ENCODE measurements around the gene AQP12B. TPM values are rescaled to one million over a fixed set of nuclear protein-coding genes. Genes with fewer than 3 reads are reported as not detected.
A peak's percentile ranks its signal among the peaks of the same experiment; 100 is the strongest.

Gene AQP12B
- total RNA-seq, 2 experiments from 2014 or later, result not detected

DNA sequence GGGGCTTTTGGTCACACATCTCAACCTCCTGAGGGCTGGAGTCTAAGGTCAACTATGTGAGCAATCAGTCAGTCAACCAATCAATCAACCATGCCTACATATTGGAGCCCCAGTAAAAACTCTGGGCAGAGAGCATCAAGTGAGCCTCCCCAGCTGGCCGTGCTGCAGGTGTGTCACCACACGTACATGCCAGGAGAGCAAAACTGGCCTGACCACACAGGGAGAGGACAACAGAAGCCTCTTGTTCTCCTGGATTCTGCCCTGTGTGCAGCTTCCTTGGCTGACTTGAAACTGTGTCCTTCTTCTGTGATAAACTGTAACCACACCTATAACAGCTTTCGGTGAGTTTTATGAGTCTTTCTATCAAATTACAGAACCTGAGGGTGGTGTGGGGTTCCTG is 31.5 kb downstream of the AQP12B start:
- DNase-seq, result no peak
- Mint-ChIP-seq H3K4me1 (ENCODE audit: low read depth) (peaks cover 2% of the 10 kb centered on the region), H3K27me3 (ENCODE audit: low read depth) (peaks cover 26% of the 10 kb centered on the region), H3K36me3 (ENCODE audit: low read depth) (no peaks in the 10 kb centered on the region), H3K27ac (no peak overlapping the region), H3K9me3 (no peaks in the 10 kb centered on the region), H3K4me3 (no peak overlapping the region)
- intact Hi-C loops (cut with micrococcal nuclease), result no loop called here
- CTCF ChIA-PET, result no interaction called here

DNA sequence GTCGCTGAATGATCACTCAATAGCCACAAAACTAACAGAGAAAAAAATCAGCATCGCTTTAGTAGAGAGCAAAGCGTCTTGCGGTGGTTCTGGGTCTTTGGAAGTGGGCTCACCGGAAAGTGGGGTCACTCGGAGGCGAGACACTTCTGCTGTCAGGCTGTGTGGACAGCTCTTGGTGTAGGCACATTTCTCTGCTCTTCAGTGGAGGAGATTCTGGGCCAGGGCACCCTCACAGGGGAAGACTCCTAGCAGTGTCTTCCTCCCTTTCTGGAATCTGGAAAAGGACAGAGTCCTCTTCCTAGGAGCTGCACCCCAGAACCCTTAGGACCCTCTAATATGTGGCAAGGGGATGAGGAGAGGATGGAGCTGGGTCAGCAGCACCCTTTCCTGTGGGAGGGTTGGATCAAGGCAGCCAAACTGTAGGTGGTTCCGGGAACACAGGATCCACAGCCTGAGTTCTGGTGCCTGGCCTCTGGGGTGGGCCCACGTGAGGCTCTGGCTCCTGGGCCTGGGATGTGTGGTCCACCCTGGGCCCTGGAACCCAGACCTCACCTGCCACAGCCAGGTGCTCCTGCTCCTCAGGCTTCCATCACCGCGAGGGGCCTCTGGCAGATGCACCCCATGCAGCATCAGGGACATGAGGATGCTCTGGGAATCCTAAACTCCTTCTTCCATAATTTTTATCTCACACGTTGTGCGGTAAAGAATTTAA is 32.3 kb downstream of the AQP12B start:
- Mint-ChIP-seq H3K4me1 (ENCODE audit: low read depth) (peaks cover 3% of the 10 kb centered on the region), H3K4me3 (no peak overlapping the region), H3K9me3 (no peaks in the 10 kb centered on the region), H3K36me3 (ENCODE audit: low read depth) (no peaks in the 10 kb centered on the region), H3K27ac (no peak overlapping the region), H3K27me3 (ENCODE audit: low read depth) (peaks cover 26% of the 10 kb centered on the region)
- DNase-seq, result no peak
- intact Hi-C loops (cut with micrococcal nuclease), result no loop called here
- CTCF ChIA-PET, result no interaction called here

DNA sequence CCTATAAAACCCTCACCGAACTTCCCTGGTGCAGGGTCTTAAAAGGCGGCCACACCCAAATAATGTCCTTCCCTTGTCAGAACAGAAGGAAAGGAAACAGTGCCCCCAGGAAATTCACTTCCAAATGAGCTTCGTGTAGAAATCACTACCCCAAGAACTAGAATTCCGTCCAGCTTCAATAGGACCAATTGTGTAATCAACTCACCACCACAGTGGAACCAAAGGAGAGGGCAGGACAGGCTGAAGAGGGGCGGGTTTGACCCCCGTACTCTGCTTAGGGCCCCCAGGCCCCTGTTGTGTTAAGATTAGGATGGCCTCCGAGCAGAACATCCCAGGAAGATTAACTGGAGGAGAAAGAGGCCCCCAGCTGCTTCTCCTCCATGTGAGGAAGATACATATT is 33.4 kb downstream of the AQP12B start:
- CTCF ChIA-PET, result no interaction called here
- Mint-ChIP-seq H3K9me3 (no peaks in the 10 kb centered on the region), H3K4me1 (ENCODE audit: low read depth) (peaks cover 3% of the 10 kb centered on the region), H3K4me3 (no peak overlapping the region), H3K27me3 (ENCODE audit: low read depth) (peaks cover 16% of the 10 kb centered on the region), H3K27ac (no peak overlapping the region), H3K36me3 (ENCODE audit: low read depth) (no peaks in the 10 kb centered on the region)
- intact Hi-C loops (cut with micrococcal nuclease), result no loop called here
- no peak for DNase-seq

DNA sequence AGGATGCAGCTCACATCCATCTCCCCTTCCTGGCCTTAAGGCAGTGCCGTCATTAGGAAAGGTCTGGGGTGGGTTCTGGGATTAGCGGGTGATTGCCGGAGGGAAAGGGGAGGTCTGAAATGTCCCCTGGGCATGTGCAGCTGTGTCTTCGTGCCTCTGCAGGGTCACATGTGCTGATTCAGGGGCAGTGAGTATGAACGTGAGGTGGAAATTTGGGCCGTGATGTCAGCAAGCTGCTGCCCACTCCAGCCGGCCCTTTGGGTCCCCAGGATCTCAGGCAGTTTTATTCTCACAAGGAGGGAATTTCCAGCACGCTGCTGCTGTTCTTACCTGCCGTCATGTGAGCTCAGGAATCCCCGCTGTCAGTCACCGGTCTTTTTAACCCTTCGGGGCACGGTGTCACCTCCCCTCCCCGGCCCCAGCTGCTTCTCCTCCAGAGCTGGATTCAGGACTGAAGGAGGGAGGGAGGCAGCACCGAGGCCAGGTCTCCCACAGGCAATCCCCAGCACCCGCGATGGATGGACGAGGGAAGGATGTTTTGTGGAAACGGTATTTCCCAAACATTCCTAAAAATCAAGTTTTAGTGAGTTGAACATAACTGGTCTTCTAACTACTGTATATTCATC is 33.9 kb downstream of the AQP12B start:
- CTCF ChIA-PET, result no interaction called here
- Mint-ChIP-seq H3K9me3 (no peaks in the 10 kb centered on the region), H3K4me3 (no peak overlapping the region), H3K4me1 (ENCODE audit: low read depth) (peaks cover 3% of the 10 kb centered on the region), H3K36me3 (ENCODE audit: low read depth) (no peaks in the 10 kb centered on the region), H3K27ac (no peak overlapping the region), H3K27me3 (ENCODE audit: low read depth) (peaks cover 15% of the 10 kb centered on the region)
- DNase-seq, result no peak
- intact Hi-C loops (cut with micrococcal nuclease), result no loop called here

DNA sequence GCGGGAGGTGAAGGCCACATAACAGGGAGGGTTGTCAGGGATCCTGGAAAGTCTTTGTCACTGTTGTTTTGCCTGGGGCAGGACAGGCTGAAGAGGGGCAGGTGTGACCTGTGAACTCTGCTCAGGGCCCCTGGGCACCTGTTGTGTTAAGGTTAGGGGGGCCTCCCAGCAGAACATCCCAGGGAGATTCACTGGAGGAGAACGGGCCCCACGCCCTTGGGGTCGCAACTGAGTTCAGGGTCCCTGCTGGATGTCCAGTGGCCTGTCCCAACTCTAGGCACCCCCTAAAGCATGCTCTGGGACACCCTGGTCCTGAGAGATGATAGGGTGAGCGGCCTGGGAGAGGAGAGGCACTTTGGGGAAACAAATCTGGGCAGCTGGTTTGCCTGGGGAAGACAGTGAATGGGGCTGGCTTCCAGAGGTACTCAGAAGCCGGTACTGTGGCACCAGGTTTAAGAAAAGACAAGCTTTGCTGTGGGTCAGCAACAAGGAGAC is 34.5 kb downstream of the AQP12B start:
- no peak for DNase-seq
- Mint-ChIP-seq H3K27ac (no peak overlapping the region), H3K27me3 (ENCODE audit: low read depth) (peaks cover 15% of the 10 kb centered on the region), H3K36me3 (ENCODE audit: low read depth) (no peaks in the 10 kb centered on the region), H3K4me1 (ENCODE audit: low read depth) (peaks cover 3% of the 10 kb centered on the region), H3K4me3 (no peak overlapping the region), H3K9me3 (no peaks in the 10 kb centered on the region)
- intact Hi-C loops (cut with micrococcal nuclease), result no loop called here
- CTCF ChIA-PET, result no interaction called here

DNA sequence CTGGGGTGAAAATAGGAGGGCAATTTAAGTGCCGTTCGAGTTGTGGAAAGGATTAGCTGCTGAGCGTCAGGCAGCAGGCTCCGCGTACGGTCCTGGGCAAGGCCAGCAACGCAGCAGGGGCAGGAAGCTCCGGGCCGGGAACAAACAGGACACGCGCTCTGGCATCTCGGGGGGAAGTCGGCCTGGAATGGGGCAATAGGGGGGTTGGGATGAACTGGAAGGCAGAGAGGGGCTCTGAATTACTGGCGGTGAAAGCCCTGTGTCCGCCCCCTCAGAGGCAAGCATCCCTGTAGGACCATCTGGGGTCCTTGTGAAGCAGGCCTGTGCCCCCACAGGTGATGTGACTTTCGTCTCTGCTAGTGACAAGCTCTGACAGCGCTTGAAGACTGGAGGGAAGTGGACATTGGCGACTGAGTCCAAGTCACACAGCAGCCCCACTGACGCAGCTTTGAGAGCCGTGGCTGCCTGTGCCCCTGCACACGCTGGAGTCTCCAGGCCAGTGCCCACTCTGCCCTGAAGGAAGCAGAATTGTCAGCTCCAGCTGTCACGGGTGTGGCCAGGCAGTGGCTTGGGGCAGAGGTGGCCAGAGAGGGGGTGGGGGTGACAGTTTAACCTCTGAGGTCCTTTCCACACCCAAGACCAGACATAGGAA is 35.1 kb downstream of the AQP12B start:
- no peak overlapping the region for H3K27ac Mint-ChIP-seq
- H3K9me3 Mint-ChIP-seq, result no peaks in the 10 kb centered on the region
- no peaks in the 10 kb centered on the region for H3K36me3 Mint-ChIP-seq (ENCODE audit: low read depth)
- CTCF ChIA-PET, result interaction anchor here (1.5 kb wide), 1 partner anchor 193 kb away, joined by 3 read pairs; no protein-coding TSS in a partner anchor
- peaks cover 14% of the 10 kb centered on the region for H3K27me3 Mint-ChIP-seq (ENCODE audit: low read depth)
- H3K4me1 Mint-ChIP-seq (ENCODE audit: low read depth), result peaks cover 3% of the 10 kb centered on the region
- H3K4me3 Mint-ChIP-seq, result no peak overlapping the region
- intact Hi-C loops (cut with micrococcal nuclease), result no loop called here
- DNase-seq, result no peak

DNA sequence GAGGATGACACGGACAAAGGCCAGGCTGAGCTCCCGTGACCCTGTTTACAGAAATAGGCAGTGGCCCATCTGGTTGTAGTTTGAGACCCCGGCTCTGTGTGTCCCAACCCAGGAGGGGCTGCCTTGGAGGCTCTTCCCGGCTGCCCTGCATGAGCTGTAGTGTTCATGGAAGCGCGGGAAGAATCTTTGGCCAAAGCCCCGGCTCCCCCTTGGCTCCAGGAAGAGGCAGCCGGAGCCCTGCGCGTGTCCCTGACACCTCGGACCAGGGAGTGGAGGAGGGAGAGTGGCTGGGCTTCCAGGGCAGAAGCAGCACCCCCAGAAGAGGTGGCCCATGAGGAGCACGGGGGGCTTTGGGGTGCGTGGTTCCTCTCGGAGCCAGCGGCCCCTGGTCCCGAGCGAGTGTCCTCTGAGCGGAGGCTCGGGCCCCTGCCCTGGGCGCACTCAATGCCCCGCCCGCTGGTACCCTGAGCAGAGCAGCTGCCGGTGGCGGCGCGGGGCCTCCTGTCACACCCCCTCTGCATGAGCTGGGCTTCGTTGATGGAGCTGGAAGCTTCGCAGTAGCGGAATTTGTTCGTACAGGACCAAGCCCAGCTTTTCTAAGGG is 35.7 kb downstream of the AQP12B start:
- H3K4me1 Mint-ChIP-seq (ENCODE audit: low read depth), result peaks cover 3% of the 10 kb centered on the region
- H3K27ac Mint-ChIP-seq, result no peak overlapping the region
- no peaks in the 10 kb centered on the region for H3K36me3 Mint-ChIP-seq (ENCODE audit: low read depth)
- intact Hi-C loops (cut with micrococcal nuclease), result no loop called here
- CTCF ChIA-PET, result interaction anchor here (1.5 kb wide), 1 partner anchor 194 kb away, joined by 3 read pairs; no protein-coding TSS in a partner anchor
- DNase-seq, result no peak
- peaks cover 12% of the 10 kb centered on the region for H3K27me3 Mint-ChIP-seq (ENCODE audit: low read depth)
- H3K4me3 Mint-ChIP-seq, result no peak overlapping the region
- H3K9me3 Mint-ChIP-seq, result no peaks in the 10 kb centered on the region

DNA sequence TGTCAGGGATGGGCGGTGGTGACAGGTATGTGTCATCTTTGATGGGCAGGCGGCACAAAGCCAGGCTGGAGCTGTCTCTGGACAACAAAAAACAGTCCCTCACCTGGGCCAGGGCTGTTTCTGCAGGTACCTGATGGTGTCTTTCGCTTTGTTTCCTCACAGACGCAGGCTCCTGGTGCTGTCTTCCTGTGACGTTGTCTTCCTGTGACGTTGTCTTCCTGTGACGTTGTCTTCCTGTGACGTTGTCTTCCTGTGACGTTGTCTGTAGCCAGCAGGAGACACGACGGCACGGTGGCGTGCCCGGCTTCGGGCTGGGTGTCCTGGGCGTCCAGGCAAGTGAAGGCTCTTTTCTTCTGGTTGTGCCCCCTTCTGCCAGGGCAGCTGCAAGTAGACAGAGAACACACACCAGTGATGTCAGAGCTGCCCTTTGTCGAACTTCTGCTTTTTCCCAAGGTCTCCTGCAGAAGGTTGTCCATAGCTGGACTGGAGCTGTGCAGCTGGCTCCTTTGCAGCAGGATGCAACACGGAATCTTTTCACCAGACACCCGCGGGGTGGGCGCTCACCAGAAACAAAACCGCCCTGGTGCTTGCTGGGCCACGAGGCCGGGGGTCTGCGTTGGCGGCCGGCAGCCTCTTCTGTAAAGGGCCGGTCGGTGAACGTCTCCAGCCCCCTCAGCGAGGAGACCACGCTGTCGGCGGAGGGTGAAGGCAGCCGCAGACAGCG is 36.3 kb downstream of the AQP12B start:
- no peak overlapping the region for H3K27ac Mint-ChIP-seq
- CTCF ChIA-PET, result interaction anchor here (1.5 kb wide), 1 partner anchor 194 kb away, joined by 3 read pairs; no protein-coding TSS in a partner anchor
- H3K4me3 Mint-ChIP-seq, result no peak overlapping the region
- intact Hi-C loops (cut with micrococcal nuclease), result no loop called here
- no peak for DNase-seq
- no peaks in the 10 kb centered on the region for H3K36me3 Mint-ChIP-seq (ENCODE audit: low read depth)
- H3K4me1 Mint-ChIP-seq (ENCODE audit: low read depth), result peaks cover 3% of the 10 kb centered on the region
- peaks cover 9% of the 10 kb centered on the region for H3K27me3 Mint-ChIP-seq (ENCODE audit: low read depth)
- H3K9me3 Mint-ChIP-seq, result no peaks in the 10 kb centered on the region

DNA sequence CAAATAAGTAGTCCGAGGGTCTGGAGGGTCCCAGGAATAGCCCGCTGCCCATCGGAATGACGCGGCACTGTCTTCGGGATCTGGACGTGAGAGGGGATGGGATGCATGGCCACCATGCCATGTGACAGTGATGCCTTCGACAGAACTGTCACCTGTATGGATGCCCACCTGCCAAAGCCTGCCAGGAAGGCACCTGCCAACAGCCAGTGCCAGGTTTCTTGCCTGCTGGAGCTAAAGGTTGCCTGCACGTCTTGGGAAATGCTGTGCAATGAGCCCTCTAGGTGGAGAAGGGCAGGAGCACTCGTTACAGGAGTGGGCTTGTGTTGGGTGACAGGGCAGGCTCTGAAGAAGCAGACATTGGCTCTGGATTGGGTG is 36.9 kb downstream of the AQP12B start:
- no peak for DNase-seq
- peaks cover 7% of the 10 kb centered on the region for H3K27me3 Mint-ChIP-seq (ENCODE audit: low read depth)
- H3K4me1 Mint-ChIP-seq (ENCODE audit: low read depth), result peaks cover 3% of the 10 kb centered on the region
- CTCF ChIA-PET, result no interaction called here
- intact Hi-C loops (cut with micrococcal nuclease), result no loop called here
- H3K4me3 Mint-ChIP-seq, result no peak overlapping the region
- H3K36me3 Mint-ChIP-seq (ENCODE audit: low read depth), result no peaks in the 10 kb centered on the region
- no peaks in the 10 kb centered on the region for H3K9me3 Mint-ChIP-seq
- H3K27ac Mint-ChIP-seq, result no peak overlapping the region

DNA sequence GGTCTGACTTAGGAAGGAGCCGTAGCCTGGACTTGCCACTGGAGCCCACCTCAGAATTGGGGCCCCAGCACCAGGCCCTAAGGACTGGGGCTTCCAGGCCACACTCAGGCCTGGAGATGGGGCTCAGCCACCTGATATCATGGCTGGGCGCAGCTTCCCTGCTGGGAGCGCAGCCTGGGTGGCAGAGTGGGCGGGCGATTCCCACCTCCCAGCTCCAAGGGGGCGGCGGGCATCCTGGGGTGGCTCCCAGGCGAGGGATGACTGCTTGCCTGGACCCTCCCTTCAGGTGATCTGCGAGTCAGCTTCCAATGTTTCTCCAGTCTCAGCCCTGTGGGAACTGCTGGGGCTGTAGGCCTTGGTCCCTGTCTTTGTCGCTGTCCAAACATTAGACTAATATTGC is 37.3 kb downstream of the AQP12B start:
- no peak for DNase-seq
- Mint-ChIP-seq H3K4me3 (no peak overlapping the region), H3K27ac (no peak overlapping the region), H3K9me3 (no peaks in the 10 kb centered on the region), H3K36me3 (ENCODE audit: low read depth) (no peaks in the 10 kb centered on the region), H3K4me1 (ENCODE audit: low read depth) (peaks cover 3% of the 10 kb centered on the region), H3K27me3 (ENCODE audit: low read depth) (peaks cover 6% of the 10 kb centered on the region)
- intact Hi-C loops (cut with micrococcal nuclease), result no loop called here
- CTCF ChIA-PET, result no interaction called here

DNA sequence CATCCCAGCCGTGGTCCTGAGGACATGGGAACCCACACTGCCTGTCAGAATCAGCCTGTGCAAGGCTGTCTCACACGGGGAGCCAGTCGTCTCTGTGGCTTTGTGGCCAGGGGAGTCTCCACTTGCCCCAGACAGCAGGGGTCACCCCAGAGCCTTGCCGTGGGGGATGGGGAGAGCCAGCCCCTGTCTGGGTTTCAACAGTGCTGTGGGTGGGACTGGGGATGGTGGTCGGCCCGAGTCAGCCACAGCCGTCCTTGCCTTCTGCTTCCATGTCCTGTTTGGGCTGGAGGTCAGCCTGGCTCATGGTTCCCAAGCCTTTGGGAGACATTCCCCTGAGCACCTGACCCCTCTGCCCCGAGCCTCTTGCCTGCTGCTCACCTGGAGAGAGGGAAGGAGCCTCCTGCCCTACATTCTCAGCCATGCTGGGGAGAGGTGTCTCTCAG is 37.8 kb downstream of the AQP12B start:
- intact Hi-C loops (cut with micrococcal nuclease), result no loop called here
- Mint-ChIP-seq H3K27me3 (ENCODE audit: low read depth) (peaks cover 3% of the 10 kb centered on the region), H3K4me3 (no peak overlapping the region), H3K27ac (no peak overlapping the region), H3K9me3 (no peaks in the 10 kb centered on the region), H3K4me1 (ENCODE audit: low read depth) (peaks cover 3% of the 10 kb centered on the region), H3K36me3 (ENCODE audit: low read depth) (no peaks in the 10 kb centered on the region)
- no peak for DNase-seq
- CTCF ChIA-PET, result no interaction called here

DNA sequence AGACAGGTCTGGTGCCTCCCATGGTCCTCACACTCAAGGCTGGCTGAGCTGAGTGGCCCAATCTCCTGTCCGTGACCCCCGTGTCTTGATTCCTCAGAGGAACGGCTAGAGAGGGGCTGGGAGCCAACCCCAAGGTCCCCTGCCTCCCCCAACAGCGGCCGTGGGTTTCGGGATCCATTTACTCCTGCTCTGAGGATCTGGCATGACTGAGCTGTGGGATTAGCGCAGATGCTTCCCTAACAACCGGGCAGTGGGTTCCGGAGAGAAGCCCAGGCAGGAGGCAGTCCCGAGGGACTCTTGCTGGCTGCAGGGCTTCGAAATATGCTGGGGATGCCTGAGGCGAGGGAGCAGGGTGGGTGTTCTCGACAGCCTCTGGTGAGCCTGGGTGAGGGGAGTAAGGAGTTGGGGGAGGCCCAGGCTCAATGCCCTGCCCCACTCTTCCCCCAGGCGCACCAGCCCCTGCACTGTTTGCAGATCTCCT is 38.5 kb downstream of the AQP12B start:
- Mint-ChIP-seq H3K4me3 (no peak overlapping the region), H3K9me3 (no peaks in the 10 kb centered on the region), H3K36me3 (ENCODE audit: low read depth) (no peaks in the 10 kb centered on the region), H3K4me1 (ENCODE audit: low read depth) (peaks cover 3% of the 10 kb centered on the region), H3K27ac (peak overlapping the region; percentile 41), H3K27me3 (ENCODE audit: low read depth) (peaks cover 3% of the 10 kb centered on the region)
- intact Hi-C loops (cut with micrococcal nuclease), result no loop called here
- CTCF ChIA-PET, result no interaction called here
- no peak for DNase-seq

Data from activated naive CD4-positive, alpha-beta T cell treated with anti-CD3 and anti-CD28 coated beads for 36 hours (primary cell).